ENCODE measurements around the gene HLA-DRB1.
"Not testable (repeated sequence)": the region's sequence is repeated elsewhere in the genome, so short reads cannot be mapped to it uniquely, and the experiment has no call there.

HLA-DRB1 gene

GRCh38 chr6:32554116-32554965 is 35.3 kb downstream of the HLA-DRB1 start:
- DNase-seq = no peak

GRCh38 chr6:32553037-32553742 is 36.5 kb downstream of the HLA-DRB1 start:
- no peak for DNase-seq

- no peak for DNase-seq
Observed at GRCh38 chr6:32551410-32551809, 38.2 kb downstream of the HLA-DRB1 start.

- no peak for DNase-seq
Observed at GRCh38 chr6:32539839-32540238, 49.8 kb downstream of the HLA-DRB1 start.

- DNase-seq = not testable (repeated sequence)
Observed at GRCh38 chr6:32530431-32530793, 59.2 kb downstream of the HLA-DRB1 start.

GRCh38 chr6:32529697-32530430 is 59.8 kb downstream of the HLA-DRB1 start, which contains the start of gene HLA-DRB5:
Gene HLA-DRB5, minus strand, starts transcription at chr6:32530287. Its CDS starts 63 bp downstream, at chr6:32530224.
- no peak for DNase-seq
